NCI-H1105 (cell line): Measurements from ENCODE around the gene SPRY2.

Experiments
- DNase-seq: peaks from one replicate; lab custom pipeline; 2025; lab: John Stamatoyannopoulos, UW

The SPRY2 gene

DNA sequence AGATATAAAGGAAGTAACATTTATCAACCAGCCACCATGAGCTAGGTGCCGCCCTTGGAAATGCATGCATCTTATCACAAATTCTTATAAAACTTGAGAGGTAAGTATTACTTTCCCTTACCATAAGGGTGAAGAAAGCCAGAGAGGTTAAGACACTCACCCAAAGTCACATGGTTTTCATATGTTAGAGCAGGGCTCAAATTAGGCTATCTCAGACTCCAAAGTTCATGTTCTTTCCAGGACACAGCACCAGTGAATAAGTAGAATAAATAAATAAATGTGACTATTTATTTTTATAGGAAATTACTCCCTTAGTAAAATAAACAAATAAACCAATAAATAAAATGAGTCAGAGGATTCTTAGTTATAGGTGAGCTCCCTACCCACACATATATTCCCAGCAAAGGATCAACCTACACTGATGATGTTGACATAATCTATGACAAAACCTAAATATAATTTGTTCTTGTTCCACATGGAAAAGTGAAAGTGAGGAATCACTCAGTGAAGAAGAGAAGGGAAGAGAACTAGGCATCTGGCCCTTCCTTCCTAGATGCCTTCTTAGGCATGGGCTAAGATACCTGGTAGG, 27.2 kb downstream of the SPRY2 start:
- DNase-seq = no peak

DNA sequence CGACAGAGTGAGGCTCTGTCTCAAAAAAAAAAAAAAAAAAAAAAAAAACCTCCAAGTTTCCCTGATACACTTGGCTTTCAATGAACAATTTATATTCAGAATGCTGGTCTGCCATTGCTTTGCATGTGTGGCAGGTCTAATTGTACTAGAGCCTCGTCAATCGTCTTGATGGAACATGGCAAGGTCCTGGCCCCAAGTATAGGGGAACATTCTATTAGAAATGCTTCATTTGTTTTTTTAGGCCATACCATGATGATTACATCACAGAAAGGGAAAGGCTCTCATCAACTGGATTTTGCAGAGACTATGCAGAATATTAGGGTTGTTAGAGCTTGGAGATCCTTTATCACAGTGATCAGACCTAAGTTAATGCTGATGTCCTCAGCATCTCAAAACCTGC, 28.0 kb downstream of the SPRY2 start:
- DNase-seq = no peak

DNA sequence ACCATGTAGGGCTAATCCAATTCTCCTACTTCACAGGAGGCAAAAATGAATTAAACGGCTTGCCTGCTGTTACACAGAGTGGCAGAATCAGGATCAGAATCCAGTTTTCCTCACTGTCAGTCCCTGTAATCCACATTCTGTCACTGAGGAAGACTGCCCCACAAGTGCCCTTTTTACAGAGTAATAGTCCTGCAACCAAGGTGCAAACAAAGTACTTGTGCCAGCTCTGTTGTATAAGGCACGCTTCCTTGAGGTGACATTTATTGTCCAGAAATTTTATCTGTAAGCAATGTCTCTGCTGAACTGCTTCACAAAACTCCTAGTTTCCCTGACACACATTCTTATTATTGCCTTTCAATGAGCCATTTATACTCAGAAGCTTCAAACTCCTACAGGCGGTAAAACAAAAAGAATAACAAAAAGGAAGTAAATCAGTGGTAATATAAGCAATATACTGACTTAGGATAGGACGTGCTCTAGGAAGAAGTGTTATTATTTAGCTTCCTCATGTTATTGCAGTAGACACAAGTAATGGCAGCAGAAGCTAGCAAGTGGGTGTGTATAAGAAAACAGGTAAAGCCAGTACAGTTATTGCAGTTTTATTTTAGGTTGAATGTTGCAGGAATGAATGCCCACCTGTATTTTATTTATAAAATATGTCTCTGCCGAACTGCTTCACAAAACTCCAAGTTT, 28.8 kb downstream of the SPRY2 start:
- no peak for DNase-seq

DNA sequence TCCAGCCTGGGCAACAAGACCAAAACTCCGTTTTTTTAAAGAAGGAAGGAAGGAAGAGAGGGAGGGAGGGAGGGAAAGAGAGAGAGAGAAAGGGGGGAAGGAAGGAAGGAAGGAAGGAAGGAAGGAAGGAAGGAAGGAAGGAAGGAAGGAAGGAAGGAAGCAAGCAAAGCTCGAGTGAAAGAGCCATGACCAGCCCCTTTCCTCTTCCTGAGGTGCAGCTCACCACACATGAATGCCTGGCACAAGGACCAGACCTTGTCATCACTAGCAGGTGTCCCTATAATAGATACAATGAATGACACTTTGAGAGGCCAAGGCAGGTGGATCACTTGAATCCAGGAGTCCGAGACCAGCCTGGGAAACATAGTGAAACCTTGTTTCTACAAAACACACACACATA, 31.0 kb downstream of the SPRY2 start:
- DNase-seq = no peak

DNA sequence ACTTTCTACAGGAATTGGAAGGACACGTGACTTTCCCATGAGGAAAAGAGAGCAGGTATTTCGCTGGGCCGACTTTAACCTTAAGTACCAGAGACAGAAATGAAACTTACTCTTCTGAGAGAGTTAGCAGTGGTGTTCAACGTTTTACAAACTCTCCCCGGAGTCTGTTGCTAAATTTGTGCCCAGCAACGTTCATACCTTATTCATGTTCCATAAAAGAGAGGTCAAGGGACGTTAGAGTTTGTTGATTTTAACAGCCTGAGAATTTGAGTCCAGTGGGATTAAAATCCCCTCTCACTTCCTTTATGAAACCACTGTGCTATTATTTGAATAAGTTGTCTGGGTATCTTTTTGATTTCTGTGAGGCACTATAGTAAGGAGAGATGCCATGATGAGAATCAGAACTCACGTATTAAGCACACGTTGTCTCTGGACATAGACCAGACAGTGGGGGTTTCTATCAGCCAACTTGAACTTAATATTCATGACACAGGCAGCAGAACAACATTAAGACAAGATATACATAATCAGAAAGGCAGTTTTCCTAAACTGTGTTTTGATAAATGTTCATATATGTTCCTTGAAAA, 33.4 kb downstream of the SPRY2 start:
- no peak for DNase-seq

DNA sequence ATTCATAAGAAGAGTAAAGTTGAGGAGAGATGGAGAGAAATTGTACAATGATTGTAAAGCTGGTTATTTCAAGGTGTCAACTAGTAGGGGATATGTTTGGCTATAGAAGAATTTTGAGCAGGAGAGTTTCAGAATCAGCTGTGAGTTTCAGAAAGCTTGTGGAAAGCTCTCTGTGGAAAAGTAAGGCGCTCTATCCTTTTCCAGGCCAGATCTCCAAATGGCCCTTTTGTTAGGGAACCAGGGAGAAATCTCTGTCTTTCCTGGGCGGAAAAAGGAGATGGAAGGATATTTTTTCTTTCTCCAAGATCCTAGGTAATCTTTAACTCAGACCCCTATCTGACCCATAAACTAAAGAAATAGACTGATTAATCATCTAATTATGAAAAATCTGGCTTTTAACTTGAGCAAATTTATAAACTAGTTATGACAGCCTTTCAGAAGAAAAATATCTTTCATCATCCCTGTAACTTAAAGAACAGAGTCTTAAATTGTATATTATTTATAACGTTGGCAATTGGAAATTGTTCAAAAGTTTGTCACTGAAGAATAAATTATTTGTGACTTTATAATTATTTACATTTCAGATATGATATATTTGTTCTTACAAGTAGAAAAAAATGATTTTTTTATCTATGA, 34.5 kb downstream of the SPRY2 start:
- no peak for DNase-seq

DNA sequence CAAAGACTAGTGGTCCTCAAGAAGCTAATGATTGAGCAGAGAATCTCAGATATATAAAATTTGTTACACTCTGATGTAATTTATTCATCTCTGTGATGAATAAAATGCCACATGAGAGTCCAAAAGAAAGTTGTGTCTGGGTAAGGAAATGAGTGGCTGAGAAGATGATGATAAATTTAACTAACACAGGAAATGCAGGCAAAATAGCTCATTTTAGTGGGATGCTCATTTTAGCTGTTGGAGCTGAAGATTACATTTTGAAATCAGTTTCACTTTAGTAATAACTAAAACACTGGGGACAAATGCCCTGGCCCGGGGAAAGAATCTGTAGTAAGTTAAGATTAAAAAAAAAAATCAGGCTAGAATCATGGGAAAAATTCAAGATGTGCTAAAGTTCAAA, 35.2 kb downstream of the SPRY2 start:
- DNase-seq = no peak

DNA sequence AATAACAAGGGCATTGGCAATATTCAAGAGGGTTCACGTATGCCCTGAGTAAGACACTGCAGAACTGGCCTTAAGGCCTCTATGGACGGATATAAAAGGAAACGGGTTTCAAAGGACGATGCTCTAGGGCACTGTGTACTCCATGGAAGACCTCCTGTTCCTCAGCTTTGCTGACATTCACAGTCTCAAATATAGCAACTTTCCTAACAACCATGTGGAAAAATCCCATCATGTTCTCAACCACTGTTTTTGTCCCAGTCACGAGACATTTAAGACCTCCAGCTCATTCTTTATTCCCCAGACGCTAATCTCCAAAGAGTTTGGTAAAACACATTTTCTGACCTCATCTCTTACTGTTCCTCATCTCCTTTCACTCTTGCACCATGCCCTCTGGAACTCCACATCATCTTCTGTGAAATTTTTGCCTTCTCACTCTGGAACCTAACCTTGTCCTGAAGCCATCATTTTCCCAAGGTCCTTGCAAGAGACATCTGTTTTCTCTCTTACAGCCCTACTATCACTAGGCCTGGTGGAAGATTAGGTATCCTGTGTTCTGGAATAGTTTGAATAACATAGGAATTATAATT, 37.6 kb downstream of the SPRY2 start:
- no peak for DNase-seq

DNA sequence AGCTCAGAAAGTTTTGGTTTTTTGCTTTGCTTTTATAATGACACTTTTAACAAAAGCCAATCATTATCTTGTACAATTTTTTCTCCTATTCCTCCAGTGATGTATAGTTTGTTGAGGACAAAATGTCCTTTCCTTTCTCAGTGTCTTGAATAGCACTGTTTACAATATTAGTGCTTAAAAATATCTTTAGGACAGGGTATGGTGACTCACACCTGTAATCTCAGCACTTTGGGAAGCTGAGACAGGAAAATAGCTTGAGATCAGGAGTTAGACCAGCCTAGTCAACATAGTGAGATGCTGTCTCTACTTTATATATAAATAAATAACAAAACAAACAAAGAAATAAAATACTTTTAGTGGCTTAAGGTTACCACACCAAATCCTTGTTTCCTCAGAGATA, 41.9 kb downstream of the SPRY2 start:
- DNase-seq = no peak

DNA sequence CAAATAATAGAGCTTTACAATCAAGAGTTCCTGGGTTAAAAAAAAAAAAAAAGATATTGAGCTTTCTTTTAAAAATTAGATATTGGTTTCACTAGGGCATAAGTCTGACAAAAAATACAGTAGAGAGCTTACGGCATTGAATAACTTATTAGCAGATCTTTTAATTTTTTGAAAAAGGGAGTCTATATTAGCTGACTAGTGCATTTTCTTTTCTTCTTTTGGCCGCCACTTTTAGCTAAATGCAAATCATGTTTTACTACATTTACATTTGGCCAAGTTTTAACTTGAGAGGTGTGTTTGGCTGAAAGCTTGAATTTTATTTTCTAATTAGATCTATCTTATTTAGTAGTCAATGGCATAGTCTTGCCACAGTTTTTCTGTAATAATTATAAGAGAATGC, 43.4 kb downstream of the SPRY2 start:
- DNase-seq = no peak

DNA sequence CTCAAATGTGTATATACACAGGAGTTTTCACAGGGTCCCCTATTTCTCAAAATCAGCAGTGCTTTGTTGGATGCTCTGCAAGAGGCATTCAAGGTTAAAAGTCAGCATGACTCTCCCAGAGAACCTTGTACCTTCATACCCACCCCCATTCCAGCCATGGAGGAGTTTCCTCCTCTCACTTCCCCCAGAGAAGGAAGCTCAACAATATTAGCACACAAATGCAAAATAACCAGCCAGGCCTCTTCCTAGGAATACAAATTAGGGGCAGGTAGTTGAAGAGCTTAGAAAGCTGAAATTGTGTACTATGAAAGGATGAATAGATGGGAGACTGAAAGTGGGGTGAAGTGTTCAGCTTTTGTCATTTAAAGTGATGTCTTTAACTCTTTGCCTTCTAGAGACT, 43.8 kb downstream of the SPRY2 start:
- no peak for DNase-seq

DNA sequence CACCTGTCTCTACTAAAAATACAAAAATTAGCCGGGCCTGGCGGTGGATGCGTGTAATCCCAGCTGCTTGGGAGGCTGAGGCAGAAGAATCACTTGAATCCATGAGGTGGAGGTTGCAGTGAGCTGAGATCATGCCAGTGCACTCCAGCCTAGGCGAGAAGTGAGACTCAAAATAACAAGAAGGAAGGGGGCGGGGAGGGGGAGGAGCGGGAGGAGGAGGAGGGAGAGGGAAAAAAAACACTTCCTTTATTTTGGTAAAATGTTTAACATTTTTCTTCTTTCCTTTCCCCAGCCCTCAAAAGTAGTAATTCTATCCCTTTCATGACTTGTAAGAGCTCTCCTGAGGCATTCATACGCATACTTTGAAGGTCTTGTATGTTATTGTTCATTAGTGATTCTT, 44.3 kb downstream of the SPRY2 start:
- DNase-seq = no peak

DNA sequence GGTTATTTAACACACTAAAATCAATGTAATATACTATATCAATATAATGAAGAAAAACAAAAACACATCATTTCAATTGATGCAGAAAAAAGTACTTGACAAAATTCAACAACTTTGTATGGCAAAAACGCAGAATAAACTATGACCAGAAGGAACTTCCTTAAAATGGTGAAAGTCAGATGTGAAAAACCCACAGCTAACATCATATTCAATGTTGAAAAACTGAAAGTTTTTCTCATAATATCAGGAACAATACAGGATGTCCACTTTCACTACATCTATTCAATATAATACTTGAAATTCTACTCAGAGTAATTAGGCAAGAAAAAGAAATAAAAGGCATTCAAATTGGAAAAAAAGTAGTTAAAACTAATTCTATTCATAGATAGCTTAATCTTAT, 50.3 kb downstream of the SPRY2 start:
- DNase-seq = no peak
